H1 (cell line): ENCODE measurements around the gene TFDP1. TPM values are rescaled to one million over a fixed set of nuclear protein-coding genes. Genes with fewer than 3 reads are reported as not detected.

ENCODE experiments used
- CTCF ChIA-PET: fragments of 300-600 bp; sonication (Branson Sonifier 250); formaldehyde crosslinking; loops from one replicate; lab custom pipeline; 2021; ENCODE audit not compliant: partially characterized antibody; lab: Charles Lee
- POLR2A ChIA-PET: fragments of 300-600 bp; sonication (Branson Sonifier 250); formaldehyde crosslinking; loops from one replicate; lab custom pipeline; 2021; ENCODE audit warnings: inconsistent platforms; ENCODE audit not compliant: partially characterized antibody; lab: Charles Lee
- DNase-seq, 2 experiments: peaks; one replicate each; pipeline versions ENCODE4 v3.0.0 to v3.0.0-alpha.2; 2010 to 2022; ENCODE audit warnings: low spot score in 2 of 2, low read depth in 1 of 2, mixed read lengths in 1 of 2
- FAIRE-seq: peaks from 2 replicates; lab custom pipeline; 2011; peaks lifted over from hg19 to GRCh38; lab: Jason Lieb, UNC
- H2AFZ ChIP-seq: 2 replicates; pipeline ENCODE4 v1.8.1; 2012; ENCODE audit warnings: low read length, inconsistent platforms
- H2AK5ac ChIP-seq: 2 replicates; pipeline ENCODE4 v1.6.1; 2013; ENCODE audit warnings: low read depth, low read length
- H2BK120ac ChIP-seq: replicated peaks from 2 replicates; pipeline ENCODE3; 2013; ENCODE audit warnings: low read depth, low read length, inconsistent platforms
- H2BK12ac ChIP-seq: 2 replicates; pipeline ENCODE4 v1.6.1; 2013; ENCODE audit warnings: low read depth, low read length
- H2BK15ac ChIP-seq: 2 replicates; pipeline ENCODE4 v1.6.1; 2013; ENCODE audit warnings: low read length
- H2BK20ac ChIP-seq: 2 replicates; pipeline ENCODE4 v1.6.1; 2013; ENCODE audit warnings: low read length
- H2BK5ac ChIP-seq: 2 replicates; pipeline ENCODE4 v1.6.1; 2013; ENCODE audit warnings: low read depth, low read length
- H3K14ac ChIP-seq: 2 replicates; pipeline ENCODE4 v1.6.1; 2013; ENCODE audit warnings: inconsistent platforms; ENCODE audit not compliant: insufficient read length
- H3K18ac ChIP-seq: 2 replicates; pipeline ENCODE4 v1.6.1; 2013; ENCODE audit warnings: low read length; ENCODE audit errors: extremely low read depth
- H3K23ac ChIP-seq: 2 replicates; pipeline ENCODE4 v1.6.1; 2013; ENCODE audit warnings: inconsistent platforms; ENCODE audit not compliant: insufficient read length
- H3K23me2 ChIP-seq: 2 replicates; pipeline ENCODE4 v1.6.1; 2013; ENCODE audit warnings: low read depth, low read length
- H3K27ac ChIP-seq: 2 replicates; pipeline ENCODE4 v1.6.1; 2011; ENCODE audit warnings: low read depth, low read length, inconsistent platforms
- H3K27me3 ChIP-seq, 4 experiments: replicated peaks in 1 of 4; 1 replicate in 1 of 4; 2 replicates in 3 of 4; pipeline versions ENCODE4 v1.6.1 to v1.8.1; 2011 to 2013; ENCODE audit warnings: low read length in 3 of 4, mild to moderate bottlenecking in 3 of 4, inconsistent platforms in 2 of 4, mixed read lengths in 2 of 4, moderate library complexity in 1 of 4; ENCODE audit not compliant: control insufficient read depth in 3 of 4, insufficient read depth in 3 of 4; ENCODE audit errors: extremely low read depth in 1 of 4
- H3K36me3 ChIP-seq, 4 experiments: 2 replicates each; pipeline versions ENCODE4 v1.6.1 to v1.8.1; 2011 to 2013; ENCODE audit warnings: mild to moderate bottlenecking in 4 of 4, low read length in 3 of 4, moderate library complexity in 2 of 4, control low read depth in 1 of 4, inconsistent platforms in 1 of 4; ENCODE audit not compliant: insufficient read depth in 4 of 4, control insufficient read depth in 2 of 4
- H3K4ac ChIP-seq: replicated peaks from 2 replicates; pipeline ENCODE3; 2013; ENCODE audit warnings: low read length, low read depth, mixed read lengths, inconsistent platforms; ENCODE audit not compliant: insufficient read length
- H3K4me1 ChIP-seq, 4 experiments: replicated peaks in 1 of 4; 1 replicate in 1 of 4; 2 replicates in 3 of 4; pipeline versions ENCODE4 v1.6.1 to v1.8.1; 2011 to 2013; ENCODE audit warnings: low read length in 3 of 4, inconsistent platforms in 2 of 4, mixed read lengths in 1 of 4; ENCODE audit not compliant: insufficient read depth in 4 of 4, control insufficient read depth in 3 of 4
- H3K4me2 ChIP-seq, 2 experiments: 2 replicates each; pipeline versions ENCODE4 v1.6.1 to v1.8.1; 2011 to 2013; ENCODE audit warnings: low read depth in 2 of 2, low read length in 2 of 2, control low read depth in 1 of 2, inconsistent platforms in 1 of 2, mild to moderate bottlenecking in 1 of 2; ENCODE audit not compliant: insufficient read depth in 1 of 2
- H3K4me3 ChIP-seq, 4 experiments: fragments of 200-600, 300-600 bp in 1 of 4; sonication (generic), shearing (Covaris generic), sonication (Bioruptor Twin) in 1 of 4; 2 replicates each; pipeline versions ENCODE4 v1.5.1 to v1.8.1; 2011 to 2016; ENCODE audit warnings: low read length in 4 of 4, low read depth in 3 of 4, control low read depth in 2 of 4, inconsistent platforms in 2 of 4, mild to moderate bottlenecking in 2 of 4, mixed read lengths in 1 of 4, moderate library complexity in 1 of 4; ENCODE audit not compliant: insufficient read depth in 2 of 4; ENCODE audit errors: extremely low read depth in 1 of 4
- H3K56ac ChIP-seq: replicated peaks from 2 replicates; pipeline ENCODE3; 2013; ENCODE audit warnings: low read depth, mild to moderate bottlenecking, mixed read lengths, low read length, inconsistent platforms; ENCODE audit not compliant: insufficient read length
- H3K79me1 ChIP-seq: 2 replicates; pipeline ENCODE4 v1.6.1; 2013; ENCODE audit warnings: low read depth, low read length, control low read depth
- H3K79me2 ChIP-seq, 2 experiments: 2 replicates each; pipeline versions ENCODE4 v1.6.1 to v1.8.1; 2012 to 2013; ENCODE audit warnings: low read length in 2 of 2, mild to moderate bottlenecking in 2 of 2, inconsistent platforms in 1 of 2; ENCODE audit not compliant: insufficient read depth in 2 of 2, control insufficient read depth in 1 of 2
- H3K9ac ChIP-seq, 4 experiments: replicated peaks in 1 of 4; 1 replicate in 1 of 4; 2 replicates in 3 of 4; pipeline versions ENCODE4 v1.6.1 to v1.8.1; 2011 to 2013; ENCODE audit warnings: low read depth in 3 of 4, low read length in 3 of 4, control low read depth in 2 of 4, mild to moderate bottlenecking in 2 of 4, moderate library complexity in 2 of 4, inconsistent platforms in 1 of 4; ENCODE audit errors: extremely low read depth in 1 of 4
- H3K9me3 ChIP-seq, 2 experiments: 2 replicates each; pipeline versions ENCODE4 v1.6.1 to v1.8.1; 2012 to 2013; ENCODE audit warnings: mild to moderate bottlenecking in 2 of 2, moderate library complexity in 2 of 2, control low read depth in 1 of 2, inconsistent platforms in 1 of 2, low read depth in 1 of 2, low read length in 1 of 2, mixed read lengths in 1 of 2; ENCODE audit not compliant: insufficient read depth in 2 of 2
- H4K20me1 ChIP-seq, 2 experiments: replicated peaks in 1 of 2; 2 replicates each; pipeline versions ENCODE3 to v1.8.1; 2011 to 2013; ENCODE audit warnings: inconsistent platforms in 2 of 2, low read length in 2 of 2, mild to moderate bottlenecking in 1 of 2; ENCODE audit not compliant: insufficient read depth in 2 of 2, control insufficient read depth in 1 of 2
- H4K5ac ChIP-seq: 2 replicates; pipeline ENCODE4 v1.6.1; 2013; ENCODE audit warnings: low read length, low read depth, mixed read lengths, inconsistent platforms; ENCODE audit not compliant: insufficient read length
- H4K8ac ChIP-seq: 2 replicates; pipeline ENCODE4 v1.8.0; 2013; ENCODE audit warnings: mild to moderate bottlenecking, moderate library complexity, low read length, inconsistent platforms; ENCODE audit not compliant: insufficient read depth; ENCODE audit errors: extremely low read depth
- H4K91ac ChIP-seq: replicated peaks from 2 replicates; pipeline ENCODE3; 2013; ENCODE audit warnings: low read length, mixed read lengths, inconsistent platforms; ENCODE audit not compliant: insufficient read length
- ASH2L ChIP-seq: fragments of 200-600, 300-600 bp; sonication (generic); IDR thresholded peaks from one replicate; pipeline ENCODE4 v1.7.1; 2017; ENCODE audit warnings: low read length
- BRCA1 ChIP-seq: IDR thresholded peaks from 2 replicates; pipeline ENCODE4 v1.6.1; 2012; ENCODE audit warnings: low read depth, low read length, improper control_type of control experiment
- CBX5 ChIP-seq: fragments of 300-800, 300-1000 bp; sonication (generic); IDR thresholded peaks from 2 replicates; pipeline ENCODE4 v1.7.1; 2016; ENCODE audit warnings: antibody characterized with exemption, low read length, low read depth
- EGR1 ChIP-seq: IDR thresholded peaks from 2 replicates; pipeline ENCODE4 v1.6.1; 2011; ENCODE audit warnings: low read depth, low read length, borderline replicate concordance
- GABPA ChIP-seq: IDR thresholded peaks from 2 replicates; pipeline ENCODE4 v1.6.1; 2011; ENCODE audit warnings: mild to moderate bottlenecking, low read length, moderate library complexity, borderline replicate concordance; ENCODE audit not compliant: insufficient read depth
- KDM5A ChIP-seq: fragments of 200-600 bp; IDR thresholded peaks from 2 replicates; pipeline ENCODE4 v1.7.1; 2012; ENCODE audit warnings: mild to moderate bottlenecking, low read length, inconsistent platforms, mixed read lengths
- POU5F1 ChIP-seq: IDR thresholded peaks from 2 replicates; pipeline ENCODE4 v1.6.1; 2011; ENCODE audit warnings: low read depth, mild to moderate bottlenecking, low read length, moderate library complexity
- SIN3A ChIP-seq, 2 experiments: IDR thresholded peaks in 1 of 2; conservative IDR thresholded peaks in 1 of 2; 2 replicates each; pipeline ENCODE4 v1.6.1; 2011 to 2012; ENCODE audit warnings: low read length in 2 of 2, improper control_type of control experiment in 1 of 2, low read depth in 1 of 2, mild to moderate bottlenecking in 1 of 2
- SIX5 ChIP-seq: IDR thresholded peaks from 2 replicates; pipeline ENCODE4 v1.6.1; 2011; ENCODE audit warnings: mild to moderate bottlenecking, low read depth, low read length
- TBP ChIP-seq: IDR thresholded peaks from 2 replicates; pipeline ENCODE4 v1.6.1; 2011; ENCODE audit warnings: low read depth, low read length, improper control_type of control experiment
- ZNF274 ChIP-seq: IDR thresholded peaks from 2 replicates; pipeline ENCODE4 v1.7.0; 2012; ENCODE audit warnings: low read length, borderline replicate concordance; ENCODE audit errors: extremely low read depth
- WGBS, 2 experiments: shearing (Covaris generic) in 1 of 2; methylation state at CpG; one replicate each; pipeline versions ENCODE4 v1.1.6 to v1.1.7; 2013 to 2015; ENCODE audit warnings: low lambda C conversion rate in 2 of 2, mixed read lengths in 2 of 2, inconsistent platforms in 1 of 2, low coverage in 1 of 2, missing lambda C conversion rate in 1 of 2; ENCODE audit not compliant: insufficient replicate concordance in 2 of 2, insufficient coverage in 1 of 2, insufficient read length in 1 of 2; ENCODE audit errors: extremely low coverage in 1 of 2, missing lambda C conversion rate in 1 of 2; 5-methylcytosine and 5-hydroxymethylcytosine counted together
- polyA plus RNA-seq, 7 experiments: library from polyadenylated mRNA; depleted of rRNA in 3 of 7; stranded (reverse) in 5 of 7; unstranded in 2 of 7; fragments of >200 nt in 5 of 7; fragments of 200-250 nt in 2 of 7; gene quantifications; 1 replicate in 5 of 7; 2 replicates in 1 of 7; 4 replicates in 1 of 7; pipeline versions ENCODE4 v1.2.1 to v1.2.3, GENCODE V29; 2011 to 2013; ENCODE audit warnings: missing spikeins in 2 of 7, mixed read lengths in 2 of 7
- total RNA-seq: library from RNA; stranded (reverse); fragmentation: NEBNext Ultra II Directional; extraction: Animal tissue kit (Norgen Biotek cat#: 25700); gene quantifications from 2 replicates; pipeline ENCODE4 v1.2.1, GENCODE V29; 2021
- TF ChIP-seq, protein P1 (sequence below): IDR thresholded peaks from 2 replicates; pipeline ENCODE4 v1.6.1; 2011; ENCODE audit warnings: low read depth, mild to moderate bottlenecking, low read length; ENCODE audit not compliant: insufficient read depth
- TF ChIP-seq, protein P2 (sequence below): IDR thresholded peaks from 2 replicates; pipeline ENCODE4 v1.6.1; 2012; ENCODE audit warnings: inconsistent platforms

TFDP1 gene
- total and polyA plus RNA-seq, 2 of the 8 experiments (the other 6 are each of a cell fraction or from before 2014, with no cell fraction given): 43.6 to 81.9 TPM

DNA sequence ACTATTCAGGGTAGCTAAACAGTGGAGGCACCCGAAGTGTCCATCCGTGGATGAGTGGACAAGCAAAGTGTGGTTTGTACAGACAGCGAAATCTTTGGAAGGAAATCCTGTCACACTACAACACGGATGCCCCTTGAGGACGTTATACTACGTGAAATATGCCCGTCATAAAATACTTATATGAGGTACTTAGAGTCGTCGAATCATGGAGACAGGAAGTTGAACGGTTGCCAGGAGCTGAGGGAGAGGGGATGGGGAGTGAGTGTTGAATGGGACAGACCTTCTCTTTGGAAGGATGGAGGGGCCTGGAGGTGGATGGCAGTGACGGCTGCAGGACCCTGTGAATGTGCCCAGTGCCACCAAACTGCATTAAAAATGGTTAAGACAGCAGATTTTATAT, 61.8 kb downstream of the TFDP1 start:
- Histone ChIP-seq H2BK15ac (no peak overlapping the region), H3K4me2 (no peak overlapping the region), H3K56ac (no peak overlapping the region), H3K27me3 (no peaks in the 10 kb centered on the region), H2BK120ac (no peak overlapping the region), H3K4me3 (no peak overlapping the region), H3K36me3 (peaks cover 0 to 12% (median 3%) of the 10 kb centered on the region in 4 experiments; a peak in 2 of 8 replicates), H2BK20ac (no peak overlapping the region), H2AK5ac (no peak overlapping the region), H4K20me1 (no peaks in the 10 kb centered on the region), H2BK12ac (no peak overlapping the region), H3K4me1 (no peaks in the 10 kb centered on the region), H3K27ac (no peak overlapping the region), H4K91ac (no peak overlapping the region), H4K8ac (no peak overlapping the region), H3K79me1 (no peaks in the 10 kb centered on the region), H4K5ac (no peak overlapping the region), H3K14ac (no peak overlapping the region), H3K4ac (no peak overlapping the region), H2AFZ (no peak overlapping the region), H3K23me2 (no peaks in the 10 kb centered on the region), H3K9me3 (peaks cover 29 to 34% of the 10 kb centered on the region in 2 experiments), H3K23ac (no peak overlapping the region), H3K18ac (no peak overlapping the region), H3K79me2 (no peaks in the 10 kb centered on the region), H3K9ac (no peak overlapping the region), H2BK5ac (no peak overlapping the region)
- FAIRE-seq: no peak
- ChIA-PET CTCF (interaction anchor here (1.4 to 2.0 kb wide), 3 partner anchors 10 to 95 kb away, joined by 3 to 7 read pairs (median 6); no protein-coding TSS in a partner anchor), POLR2A (interaction anchor here (1.4 kb wide), 1 partner anchor 9 kb away, joined by 4 read pairs; no protein-coding TSS in a partner anchor)
- DNase-seq: no peak
- whole genome bisulfite sequencing, 2 experiments: 90% methylated on average over 11 of the region's 11 CpGs; no CpG with 5 or more reads in 1 of the 2 experiments
- TF ChIP-seq TBP (no peak), KDM5A (no peak), EGR1 (no peak), ASH2L (no peak), CBX5 (no peak), GABPA (no peak), BRCA1 (no peak), SIX5 (no peak), POU5F1 (no peak), SIN3A (conservative IDR thresholded peaks at IDR 0.05 in 1 of 2, IDR thresholded peaks at IDR 0.05 in 1 of 2; ENCODE audit: low read depth in 1 of 2, low read length in 2 of 2) (no peak), ZNF274 (no peak)
- TF ChIP-seq, protein P1, sequence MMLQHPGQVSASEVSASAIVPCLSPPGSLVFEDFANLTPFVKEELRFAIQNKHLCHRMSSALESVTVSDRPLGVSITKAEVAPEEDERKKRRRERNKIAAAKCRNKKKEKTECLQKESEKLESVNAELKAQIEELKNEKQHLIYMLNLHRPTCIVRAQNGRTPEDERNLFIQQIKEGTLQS: no peak
- TF ChIP-seq, protein P2, sequence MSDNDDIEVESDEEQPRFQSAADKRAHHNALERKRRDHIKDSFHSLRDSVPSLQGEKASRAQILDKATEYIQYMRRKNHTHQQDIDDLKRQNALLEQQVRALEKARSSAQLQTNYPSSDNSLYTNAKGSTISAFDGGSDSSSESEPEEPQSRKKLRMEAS: no peak
